ENCODE results near the gene DEPDC1B. TPM values are rescaled to one million over a fixed set of nuclear protein-coding genes. Genes with fewer than 3 reads are reported as not detected.
"Not testable (repeated sequence)": the region's sequence is repeated elsewhere in the genome, so short reads cannot be mapped to it uniquely, and the experiment has no call there.

DEPDC1B gene
- total RNA-seq, 1 donor from 2014 or later: 0.98 TPM

DNA sequence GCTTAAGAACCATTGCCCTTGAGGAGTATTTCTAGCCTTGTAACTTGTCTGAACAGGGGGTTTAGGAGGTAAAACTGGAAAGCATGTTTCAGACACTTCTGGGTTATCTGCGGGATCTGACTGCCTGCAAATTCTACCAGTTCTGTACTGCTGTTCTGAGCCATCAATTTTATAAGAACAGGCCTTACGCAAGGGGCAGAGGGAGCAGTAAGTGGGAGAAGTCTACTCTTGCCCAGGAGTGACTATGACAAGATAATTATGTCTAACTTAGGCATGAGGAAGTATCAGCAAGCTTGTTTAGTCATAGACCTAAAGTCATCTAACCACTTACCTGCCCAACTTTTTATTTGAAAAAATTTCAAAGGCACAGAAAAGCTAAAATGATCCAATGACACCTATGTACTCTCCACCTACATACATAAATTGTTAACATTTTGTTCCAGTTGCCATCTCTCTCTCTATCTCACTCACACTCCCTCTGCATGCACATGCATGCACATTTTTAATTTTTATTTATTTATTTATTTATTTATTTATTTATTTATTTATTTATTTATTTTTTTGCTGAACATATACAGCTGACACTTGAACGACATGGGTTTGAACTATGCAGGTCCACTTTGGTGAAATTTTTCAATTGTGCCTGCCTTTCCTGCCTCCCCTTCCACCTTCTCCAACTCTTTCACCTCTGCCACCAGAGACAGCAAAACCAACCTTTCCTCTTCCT lies 18.4 kb upstream of the DEPDC1B start:
- no peak for ATAC-seq (ENCODE audit: low read depth)
- H3K27ac Mint-ChIP-seq: no peak overlapping the region
- ChIA-PET POLR2A (no interaction called here), CTCF (no interaction called here)
- peaks cover 2% of the 10 kb centered on the region for H3K9me3 Mint-ChIP-seq
- H3K36me3 Mint-ChIP-seq (ENCODE audit: low read depth): no peaks in the 10 kb centered on the region
- TF ChIP-seq, protein P1, sequence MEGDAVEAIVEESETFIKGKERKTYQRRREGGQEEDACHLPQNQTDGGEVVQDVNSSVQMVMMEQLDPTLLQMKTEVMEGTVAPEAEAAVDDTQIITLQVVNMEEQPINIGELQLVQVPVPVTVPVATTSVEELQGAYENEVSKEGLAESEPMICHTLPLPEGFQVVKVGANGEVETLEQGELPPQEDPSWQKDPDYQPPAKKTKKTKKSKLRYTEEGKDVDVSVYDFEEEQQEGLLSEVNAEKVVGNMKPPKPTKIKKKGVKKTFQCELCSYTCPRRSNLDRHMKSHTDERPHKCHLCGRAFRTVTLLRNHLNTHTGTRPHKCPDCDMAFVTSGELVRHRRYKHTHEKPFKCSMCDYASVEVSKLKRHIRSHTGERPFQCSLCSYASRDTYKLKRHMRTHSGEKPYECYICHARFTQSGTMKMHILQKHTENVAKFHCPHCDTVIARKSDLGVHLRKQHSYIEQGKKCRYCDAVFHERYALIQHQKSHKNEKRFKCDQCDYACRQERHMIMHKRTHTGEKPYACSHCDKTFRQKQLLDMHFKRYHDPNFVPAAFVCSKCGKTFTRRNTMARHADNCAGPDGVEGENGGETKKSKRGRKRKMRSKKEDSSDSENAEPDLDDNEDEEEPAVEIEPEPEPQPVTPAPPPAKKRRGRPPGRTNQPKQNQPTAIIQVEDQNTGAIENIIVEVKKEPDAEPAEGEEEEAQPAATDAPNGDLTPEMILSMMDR (IDR thresholded peaks at IDR 0.05): no peak
- H3K27me3 Mint-ChIP-seq: peaks cover 19% of the 10 kb centered on the region
- no peak overlapping the region for H3K4me3 Mint-ChIP-seq
- no peak for DNase-seq
- intact Hi-C loops (cut with micrococcal nuclease): no loop called here
- no peaks in the 10 kb centered on the region for H3K4me1 Mint-ChIP-seq

DNA sequence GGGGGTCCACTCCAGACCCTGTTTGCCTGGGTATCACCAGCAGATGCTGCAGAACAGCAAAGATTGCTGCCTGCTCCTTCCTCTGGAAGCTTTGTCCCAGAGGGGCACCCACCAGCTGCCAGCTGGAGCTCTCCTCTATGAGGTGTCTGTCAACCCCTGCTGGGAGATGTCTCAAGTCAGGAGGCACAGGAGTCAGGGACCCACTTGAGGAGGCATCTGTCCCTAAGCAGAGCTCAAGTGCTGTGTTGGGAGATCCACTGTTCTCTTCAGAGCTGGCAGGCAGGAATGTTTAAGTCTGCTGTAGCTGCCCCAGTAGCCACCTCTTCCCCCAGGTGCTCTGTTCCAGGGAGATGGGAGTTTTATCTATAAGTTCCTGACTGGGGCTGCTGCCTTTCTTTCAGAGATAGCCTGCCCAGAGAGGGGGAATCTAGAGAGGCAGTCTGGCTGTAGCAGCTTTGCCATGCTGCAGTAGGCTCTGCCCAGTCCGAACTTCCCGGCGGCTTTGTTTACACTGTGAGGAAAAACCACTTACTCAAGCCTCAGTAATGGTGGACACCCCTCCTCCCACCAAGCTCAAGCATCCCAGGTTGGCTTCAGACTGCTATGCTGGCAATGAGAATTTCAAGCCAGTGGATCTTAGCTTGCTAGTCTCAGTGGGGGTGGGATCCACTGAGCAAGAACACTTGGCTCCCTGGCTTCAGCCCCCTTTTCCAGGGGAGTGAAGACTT lies 15.4 kb upstream of the DEPDC1B start:
- peaks cover 27% of the 10 kb centered on the region for H3K27me3 Mint-ChIP-seq
- CTCF ChIA-PET; H3K27ac Mint-ChIP-seq; H3K4me3 Mint-ChIP-seq; POLR2A ChIA-PET; intact Hi-C loops (cut with micrococcal nuclease); H3K36me3 Mint-ChIP-seq (ENCODE audit: low read depth); H3K4me1 Mint-ChIP-seq; ATAC-seq (ENCODE audit: low read depth); DNase-seq; H3K9me3 Mint-ChIP-seq: not testable (repeated sequence)

DNA sequence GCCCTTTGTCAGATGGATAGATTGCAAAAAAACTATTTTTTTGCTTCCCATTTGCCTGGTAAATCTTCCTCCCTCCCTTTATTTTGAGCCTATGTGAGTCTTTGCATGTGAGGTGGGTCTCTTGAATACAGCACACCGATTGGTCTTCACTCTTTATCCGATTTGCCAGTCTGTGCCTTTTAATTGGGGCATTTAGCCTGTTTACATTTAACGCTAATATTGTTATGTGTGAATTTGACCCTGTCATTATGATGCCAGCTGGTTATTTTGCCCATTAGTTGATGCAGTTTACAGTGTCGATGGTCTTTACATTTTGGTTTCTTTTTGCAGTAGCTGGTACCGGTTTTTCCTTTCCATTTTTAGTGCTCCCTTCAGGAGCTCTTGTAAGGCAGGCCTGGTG lies 13.0 kb upstream of the DEPDC1B start:
- ChIA-PET POLR2A (no interaction called here), CTCF (no interaction called here)
- peaks cover 22% of the 10 kb centered on the region for H3K27me3 Mint-ChIP-seq
- intact Hi-C loops (cut with micrococcal nuclease): no loop called here
- DNase-seq: no peak
- H3K36me3 Mint-ChIP-seq (ENCODE audit: low read depth): no peaks in the 10 kb centered on the region
- no peak for ATAC-seq (ENCODE audit: low read depth)
- no peaks in the 10 kb centered on the region for H3K4me1 Mint-ChIP-seq
- H3K9me3 Mint-ChIP-seq: peaks cover 5% of the 10 kb centered on the region
- H3K4me3 Mint-ChIP-seq: no peak overlapping the region
- no peak overlapping the region for H3K27ac Mint-ChIP-seq
- TF ChIP-seq, protein P1 (IDR thresholded peaks at IDR 0.05): no peak

DNA sequence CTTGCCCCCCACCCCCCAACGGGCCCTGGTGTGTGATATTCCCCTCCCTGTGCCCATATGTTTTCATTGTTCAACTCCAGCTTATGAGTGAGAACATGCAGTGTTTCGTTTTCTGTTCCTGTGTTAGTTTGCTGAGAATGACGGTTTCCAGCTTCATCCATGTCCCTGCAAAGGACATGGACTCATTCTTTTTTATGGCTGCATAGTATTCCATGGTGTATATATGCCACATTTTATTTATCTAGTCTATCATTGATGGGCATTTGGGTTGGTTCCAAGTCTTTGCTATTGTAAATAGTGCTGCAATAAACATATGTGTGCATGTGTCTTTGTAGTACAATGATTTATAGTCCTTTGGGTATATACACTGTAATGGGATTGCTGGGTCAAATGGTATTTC lies 11.9 kb upstream of the DEPDC1B start:
- CTCF ChIA-PET; POLR2A ChIA-PET; intact Hi-C loops (cut with micrococcal nuclease): not testable (repeated sequence)

DNA sequence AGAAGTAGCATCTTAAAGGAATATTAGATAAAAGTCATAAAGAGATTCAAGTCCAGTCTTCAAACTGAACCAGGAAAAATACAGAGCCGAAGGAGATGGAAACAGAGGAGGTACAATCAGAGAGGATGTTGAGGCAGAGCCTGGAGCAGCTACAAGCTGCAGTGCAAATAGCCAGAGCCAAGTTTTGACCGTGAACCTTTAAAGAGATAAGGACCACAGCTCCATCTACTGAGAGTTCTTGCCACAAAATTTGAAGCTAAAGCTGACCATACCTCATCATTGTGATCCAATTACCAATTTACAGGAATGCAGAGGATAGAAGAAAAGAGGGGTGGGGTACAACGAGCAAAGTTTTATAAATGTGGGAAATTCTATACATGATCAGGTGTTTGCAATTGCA lies 10.4 kb upstream of the DEPDC1B start:
- Mint-ChIP-seq H3K27ac (no peak overlapping the region), H3K9me3 (peaks cover 5% of the 10 kb centered on the region), H3K27me3 (peaks cover 18% of the 10 kb centered on the region), H3K36me3 (ENCODE audit: low read depth) (no peaks in the 10 kb centered on the region), H3K4me1 (no peaks in the 10 kb centered on the region), H3K4me3 (no peak overlapping the region)
- TF ChIP-seq, protein P1 (IDR thresholded peaks at IDR 0.05): no peak
- intact Hi-C loops (cut with micrococcal nuclease): no loop called here
- ChIA-PET POLR2A (no interaction called here), CTCF (no interaction called here)
- DNase-seq (no peak), ATAC-seq (ENCODE audit: low read depth) (no peak)

More for the DNA sequence above, 11.9 kb upstream of the DEPDC1B start:
- not testable (repeated sequence) for H3K27ac Mint-ChIP-seq; H3K9me3 Mint-ChIP-seq; DNase-seq; H3K36me3 Mint-ChIP-seq (ENCODE audit: low read depth); ATAC-seq (ENCODE audit: low read depth); H3K4me1 Mint-ChIP-seq; H3K4me3 Mint-ChIP-seq
- H3K27me3 Mint-ChIP-seq: peaks cover 18% of the 10 kb centered on the region

DNA sequence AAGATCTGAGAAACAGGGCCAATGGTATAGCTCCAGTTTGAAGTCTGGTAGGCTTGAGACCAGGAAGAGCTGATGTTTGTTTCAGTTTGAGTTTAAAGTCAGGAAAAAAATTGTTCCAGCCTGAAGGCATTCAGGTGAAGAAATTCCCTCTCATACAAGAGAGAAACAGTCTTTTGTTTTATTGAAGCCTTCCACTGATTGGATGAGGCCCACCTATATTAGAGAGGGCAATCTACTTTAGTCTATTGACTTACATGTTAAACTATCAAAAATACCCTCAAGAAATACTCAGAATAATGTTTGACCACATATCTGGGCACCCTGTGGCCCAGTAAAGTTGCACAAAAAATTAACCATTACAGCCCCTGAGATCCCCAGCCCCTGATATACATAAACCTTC lies 5.2 kb upstream of the DEPDC1B start:
- Mint-ChIP-seq H3K36me3 (ENCODE audit: low read depth) (no peaks in the 10 kb centered on the region), H3K27ac (no peak overlapping the region), H3K4me1 (peaks cover 8% of the 10 kb centered on the region), H3K27me3 (no peaks in the 10 kb centered on the region), H3K4me3 (no peak overlapping the region), H3K9me3 (no peaks in the 10 kb centered on the region)
- no peak for ATAC-seq (ENCODE audit: low read depth)
- intact Hi-C loops (cut with micrococcal nuclease): loop anchor here (10.0 kb wide), 1 partner anchor 140 kb away; the partner anchor contains the start of gene ELOVL7
- TF ChIP-seq, protein P1 (IDR thresholded peaks at IDR 0.05): no peak
- DNase-seq: no peak
- CTCF ChIA-PET: no interaction called here
- POLR2A ChIA-PET: no interaction called here

Data from activated B cell treated with CpG ODN at 0.5 μM for 24 hours (primary cell).